Panc1 (cell line): ENCODE results near the gene CIBAR2.

Experiments
- POLR2AphosphoS5 ChIP-seq: IDR thresholded peaks from 2 replicates; pipeline ENCODE4 v1.6.1; 2012; ENCODE audit warnings: mild to moderate bottlenecking, low read depth, low read length, moderate library complexity
- TF ChIP-seq, protein P1 (sequence below): fragments of 450-650 bp; IDR thresholded peaks from 2 replicates; pipeline ENCODE4 v1.5.1; 2017; ENCODE audit warnings: mild to moderate bottlenecking

DNA sequence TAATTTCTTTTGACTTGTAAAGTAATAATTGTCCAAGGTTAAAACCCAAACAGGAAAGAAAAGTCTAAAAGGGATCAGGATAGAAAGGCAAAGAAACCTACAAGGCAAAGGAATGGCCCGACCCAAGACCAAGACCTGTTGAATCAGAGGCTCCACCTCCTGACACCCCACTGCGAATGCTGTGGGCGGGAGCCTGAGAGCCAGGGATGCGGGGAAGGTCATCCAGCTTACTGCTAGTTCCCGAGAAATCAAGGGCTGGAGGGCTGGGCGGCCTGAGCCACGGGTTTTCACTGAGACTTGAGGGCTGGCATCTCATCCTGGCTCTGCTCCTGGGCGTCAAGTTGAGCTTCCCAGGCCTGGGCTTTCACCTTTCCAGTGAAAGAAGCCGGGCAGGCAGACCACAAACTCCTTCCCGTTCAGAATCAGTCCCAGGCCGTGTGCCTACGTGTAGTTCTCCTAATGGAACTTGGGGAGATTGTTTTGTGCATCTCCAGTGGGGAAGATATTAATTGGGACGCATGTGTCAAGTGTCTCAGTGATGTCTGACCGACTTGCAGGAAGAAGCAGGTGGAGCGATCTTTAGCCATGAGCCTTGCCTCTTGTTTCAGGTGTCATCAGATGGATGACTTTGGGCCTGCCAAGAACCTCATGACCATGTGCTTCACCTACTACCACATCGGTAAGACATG lies 36.9 kb downstream of the CIBAR2 start:
- TF ChIP-seq, protein P1, sequence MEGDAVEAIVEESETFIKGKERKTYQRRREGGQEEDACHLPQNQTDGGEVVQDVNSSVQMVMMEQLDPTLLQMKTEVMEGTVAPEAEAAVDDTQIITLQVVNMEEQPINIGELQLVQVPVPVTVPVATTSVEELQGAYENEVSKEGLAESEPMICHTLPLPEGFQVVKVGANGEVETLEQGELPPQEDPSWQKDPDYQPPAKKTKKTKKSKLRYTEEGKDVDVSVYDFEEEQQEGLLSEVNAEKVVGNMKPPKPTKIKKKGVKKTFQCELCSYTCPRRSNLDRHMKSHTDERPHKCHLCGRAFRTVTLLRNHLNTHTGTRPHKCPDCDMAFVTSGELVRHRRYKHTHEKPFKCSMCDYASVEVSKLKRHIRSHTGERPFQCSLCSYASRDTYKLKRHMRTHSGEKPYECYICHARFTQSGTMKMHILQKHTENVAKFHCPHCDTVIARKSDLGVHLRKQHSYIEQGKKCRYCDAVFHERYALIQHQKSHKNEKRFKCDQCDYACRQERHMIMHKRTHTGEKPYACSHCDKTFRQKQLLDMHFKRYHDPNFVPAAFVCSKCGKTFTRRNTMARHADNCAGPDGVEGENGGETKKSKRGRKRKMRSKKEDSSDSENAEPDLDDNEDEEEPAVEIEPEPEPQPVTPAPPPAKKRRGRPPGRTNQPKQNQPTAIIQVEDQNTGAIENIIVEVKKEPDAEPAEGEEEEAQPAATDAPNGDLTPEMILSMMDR = no peak
- no peak for TF ChIP-seq POLR2AphosphoS5
